HG03064 (cell line): ENCODE measurements around the gene MAGEB2.
"Not testable (repeated sequence)": the region's sequence is repeated elsewhere in the genome, so short reads cannot be mapped to it uniquely, and the experiment has no call there.

ENCODE experiments used
- ATAC-seq: cut with Tn5 transposase; IDR thresholded peaks from one replicate; pipeline ENCODE4 v1.9.1; 2021; ENCODE audit warnings: low read depth; ENCODE audit not compliant: unreplicated experiment

MAGEB2 gene

GRCh38 chrX:30215357-30215843, at the start of gene MAGEB2:
Gene MAGEB2, plus strand, starts transcription at chrX:30215563. Its CDS starts 3,018 bp downstream, at chrX:30218581.
- ATAC-seq: no peak

GRCh38 chrX:30170900-30171299, 44.5 kb upstream of the MAGEB2 start:
- ATAC-seq: no peak

- ATAC-seq: no peak
Measured at GRCh38 chrX:30181353-30181752, 34.0 kb upstream of the MAGEB2 start.

- ATAC-seq: no peak
Measured at GRCh38 chrX:30183554-30183953, 31.8 kb upstream of the MAGEB2 start.

GRCh38 chrX:30190426-30190825, 24.9 kb upstream of the MAGEB2 start:
- ATAC-seq: no peak

- not testable (repeated sequence) for ATAC-seq
Measured at GRCh38 chrX:30193910-30194309, 21.5 kb upstream of the MAGEB2 start.

GRCh38 chrX:30196322-30196721, 19.0 kb upstream of the MAGEB2 start:
- no peak for ATAC-seq

- no peak for ATAC-seq
Measured at GRCh38 chrX:30212172-30212571, 3.2 kb upstream of the MAGEB2 start.

GRCh38 chrX:30217465-30217864, 2.1 kb downstream of the MAGEB2 start:
- ATAC-seq: no peak

GRCh38 chrX:30219372-30219771, 4.0 kb downstream of the MAGEB2 start:
- ATAC-seq: no peak

GRCh38 chrX:30220661-30221060, 5.3 kb downstream of the MAGEB2 start:
- no peak for ATAC-seq

- ATAC-seq: no peak
Measured at GRCh38 chrX:30224536-30224935, 9.2 kb downstream of the MAGEB2 start.

GRCh38 chrX:30228526-30228925, 13.2 kb downstream of the MAGEB2 start:
- ATAC-seq: no peak

- no peak for ATAC-seq
Measured at GRCh38 chrX:30230395-30230794, 15.0 kb downstream of the MAGEB2 start, which contains the start of gene MAGEB3. Gene MAGEB3, plus strand, starts transcription at chrX:30230657. Its CDS starts 5,268 bp downstream, at chrX:30235925.

GRCh38 chrX:30241724-30242415, 26.5 kb downstream of the MAGEB2 start, which contains the start of gene MAGEB4:
Gene MAGEB4, plus strand, starts transcription at chrX:30242000. Its CDS starts 136 bp downstream, at chrX:30242136.
- no peak for ATAC-seq

GRCh38 chrX:30246769-30247489, 31.6 kb downstream of the MAGEB2 start, which contains the start of gene MAGEB1:
Gene MAGEB1, plus strand, starts transcription at chrX:30247146. Its CDS starts 3,348 bp downstream, at chrX:30250494.
- no peak for ATAC-seq

GRCh38 chrX:30248854-30249253, 33.5 kb downstream of the MAGEB2 start:
- ATAC-seq: peak; percentile 60

- ATAC-seq: no peak
Measured at GRCh38 chrX:30253257-30253656, 37.9 kb downstream of the MAGEB2 start.

- no peak for ATAC-seq
Measured at GRCh38 chrX:30259927-30260326, 44.6 kb downstream of the MAGEB2 start.

- no peak for ATAC-seq
Measured at GRCh38 chrX:30261012-30261411, 45.6 kb downstream of the MAGEB2 start.

GRCh38 chrX:30262763-30263162, 47.4 kb downstream of the MAGEB2 start:
- no peak for ATAC-seq
